GM18909 (cell line): ENCODE data around the gene TOMM7.
A peak's percentile ranks its signal among the peaks of the same experiment; 100 is the strongest.
"Not testable (repeated sequence)": the region's sequence is repeated elsewhere in the genome, so short reads cannot be mapped to it uniquely, and the experiment has no call there.

Experiments
- ATAC-seq: cut with Tn5 transposase; IDR thresholded peaks from one replicate; pipeline ENCODE4 v1.9.1; 2021; ENCODE audit warnings: mild to moderate bottlenecking; ENCODE audit not compliant: unreplicated experiment, poor library complexity

Gene TOMM7

DNA sequence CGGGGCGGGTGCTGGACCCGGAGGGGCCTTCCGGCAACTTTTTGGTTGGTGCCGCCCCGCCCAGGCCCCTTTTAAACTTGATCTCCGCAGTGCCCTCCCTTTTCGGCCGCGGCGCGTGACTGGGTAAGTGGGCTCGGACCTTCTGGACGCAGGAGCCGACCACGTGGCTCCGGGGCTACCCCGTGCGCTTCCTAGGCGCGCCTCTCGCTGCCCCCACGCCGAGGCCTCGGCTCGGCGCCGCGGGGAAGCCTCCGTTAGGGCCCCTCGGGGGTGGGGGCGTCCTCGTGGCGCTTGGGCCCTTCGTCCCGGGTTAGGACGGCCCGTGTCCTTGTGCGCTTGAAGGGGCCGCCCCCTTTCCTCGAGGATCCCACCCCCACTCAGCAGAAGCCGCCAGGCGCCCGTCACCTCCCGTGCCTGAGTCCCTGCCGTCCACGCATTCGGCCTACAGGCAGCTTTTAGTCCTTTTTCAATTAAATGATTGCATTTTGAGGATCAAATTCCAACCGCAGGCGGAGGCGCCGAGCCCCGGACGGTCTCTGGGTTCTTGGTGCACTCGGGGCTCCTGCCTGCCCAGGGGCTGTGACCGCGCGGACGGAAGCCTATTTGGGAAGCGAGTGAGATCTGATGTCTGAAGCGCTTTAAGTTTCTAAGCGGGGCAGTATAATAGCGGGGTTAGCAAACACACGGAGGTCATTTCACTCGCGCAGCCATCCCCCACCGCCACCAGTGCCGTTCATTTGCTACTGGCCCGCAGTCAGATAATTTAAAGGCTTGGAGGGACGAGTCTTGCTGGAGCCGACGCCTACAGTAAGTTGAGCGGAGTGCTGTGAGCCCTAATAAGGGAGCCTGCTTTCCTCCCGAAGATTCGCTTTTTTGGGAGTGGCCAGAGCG lies 31.8 kb upstream of the TOMM7 start:
- ATAC-seq = peak; percentile 91

- peak; percentile 32 for ATAC-seq
Observed at GRCh38 chr7:22853674-22854157, 31.1 kb upstream of the TOMM7 start.

DNA sequence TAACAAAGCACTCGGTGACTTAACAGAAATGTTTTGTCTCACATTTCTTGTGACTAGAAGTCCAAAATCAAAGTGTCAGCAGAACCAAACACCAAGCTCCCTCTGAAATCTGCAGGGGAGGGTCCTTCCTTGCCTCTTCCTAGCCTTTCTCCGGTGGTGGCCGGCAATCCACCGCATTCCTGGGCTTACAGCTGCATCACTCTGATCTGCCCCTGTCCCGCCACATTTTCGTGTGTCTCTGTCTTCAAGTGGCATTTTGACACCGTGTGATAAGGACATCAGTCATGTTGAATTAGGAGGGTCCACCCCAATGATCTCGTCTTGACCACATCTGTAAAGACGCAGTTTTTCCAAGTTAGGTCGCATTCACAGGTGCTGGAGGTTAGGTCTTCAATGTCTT lies 30.5 kb upstream of the TOMM7 start:
- no peak for ATAC-seq

DNA sequence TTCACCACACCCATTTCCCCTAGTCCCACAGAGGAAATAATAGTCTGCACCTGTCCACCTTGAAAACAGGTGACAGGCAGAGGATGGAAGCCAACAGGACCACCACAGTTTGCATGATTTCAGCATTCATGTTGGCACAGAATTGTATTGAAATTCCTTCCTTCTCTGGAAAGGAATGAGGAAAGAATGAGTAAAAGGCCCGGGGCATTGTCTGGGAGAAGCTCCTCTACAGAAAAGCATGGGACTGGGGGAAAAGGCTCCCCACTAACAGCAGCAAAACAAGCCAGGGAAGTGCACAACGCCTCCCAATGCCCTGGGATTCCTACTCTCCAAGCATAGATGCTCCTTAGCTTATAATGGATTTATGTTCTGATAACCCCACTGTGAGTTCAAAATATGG lies 28.5 kb upstream of the TOMM7 start:
- no peak for ATAC-seq

DNA sequence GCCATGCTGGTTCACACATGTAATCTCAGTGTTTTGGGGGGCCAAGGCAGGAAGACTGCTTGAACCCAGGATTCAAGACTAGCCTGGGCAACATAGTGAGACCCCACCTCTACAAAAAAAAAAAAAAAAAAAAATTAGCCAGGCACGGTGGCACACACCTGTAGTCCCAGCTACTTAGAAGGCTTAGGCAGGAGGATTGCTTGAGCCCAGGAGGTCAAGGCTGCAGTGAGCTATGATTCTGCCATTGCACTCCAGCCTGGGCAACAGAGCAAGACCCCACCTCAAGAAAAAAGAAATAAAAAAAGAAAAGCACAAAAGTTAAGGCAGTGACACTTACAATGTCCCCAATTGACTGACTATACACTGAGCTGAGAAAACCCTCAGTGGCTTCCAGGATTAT lies 27.7 kb upstream of the TOMM7 start:
- ATAC-seq = not testable (repeated sequence)

DNA sequence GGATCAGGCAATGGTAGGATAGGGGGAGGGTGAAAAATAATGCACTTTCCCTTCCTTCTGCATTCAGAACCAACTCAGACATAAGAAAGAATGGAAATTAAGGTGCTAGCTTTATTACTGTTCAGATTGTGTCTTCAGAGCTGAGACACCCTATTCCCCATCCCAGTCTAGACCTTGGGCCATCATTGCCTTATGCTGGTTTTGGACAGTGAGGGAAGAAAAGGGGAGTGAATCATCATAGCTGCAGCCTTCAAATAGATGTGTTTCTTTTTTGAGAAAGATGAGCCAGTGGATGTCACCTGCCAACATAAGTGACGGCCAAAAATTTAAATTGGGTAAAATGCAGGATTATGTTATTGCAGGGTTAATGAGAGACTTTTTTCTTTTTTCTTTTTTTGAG lies 27.0 kb upstream of the TOMM7 start:
- ATAC-seq = no peak

GRCh38 chr7:22849172-22849571 lies 26.5 kb upstream of the TOMM7 start:
- no peak for ATAC-seq

- no peak for ATAC-seq
Observed at GRCh38 chr7:22846961-22847360, 24.3 kb upstream of the TOMM7 start.

DNA sequence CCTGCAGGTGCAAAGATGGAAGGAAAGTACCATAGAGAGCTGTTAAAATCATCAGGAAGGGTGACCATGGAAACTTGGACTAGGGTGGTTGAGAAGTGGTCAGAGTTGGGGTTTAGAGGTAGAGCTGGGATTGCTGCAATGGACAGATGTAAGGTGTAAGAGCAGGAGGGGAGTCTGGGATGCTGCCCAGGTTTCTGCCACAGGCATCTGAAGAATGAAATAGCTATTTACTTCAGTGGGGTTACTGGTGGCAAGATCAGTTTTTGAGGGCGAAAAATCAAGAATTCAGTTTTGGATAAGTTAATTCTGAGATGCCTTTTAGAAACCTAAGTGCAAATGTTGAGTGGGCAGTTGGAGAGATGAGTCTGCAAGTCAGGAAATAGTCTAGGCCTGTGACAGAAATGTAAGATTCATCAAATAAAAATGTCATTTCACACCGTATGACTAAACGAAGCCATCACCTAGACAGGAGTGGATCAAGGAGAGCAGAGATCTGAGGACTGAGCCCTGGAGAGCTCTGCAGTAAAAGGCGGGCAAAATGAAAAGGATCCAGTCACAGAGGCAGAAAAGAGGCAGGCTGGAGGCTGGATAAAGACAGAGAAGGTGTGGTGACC lies 22.7 kb upstream of the TOMM7 start:
- ATAC-seq = no peak

DNA sequence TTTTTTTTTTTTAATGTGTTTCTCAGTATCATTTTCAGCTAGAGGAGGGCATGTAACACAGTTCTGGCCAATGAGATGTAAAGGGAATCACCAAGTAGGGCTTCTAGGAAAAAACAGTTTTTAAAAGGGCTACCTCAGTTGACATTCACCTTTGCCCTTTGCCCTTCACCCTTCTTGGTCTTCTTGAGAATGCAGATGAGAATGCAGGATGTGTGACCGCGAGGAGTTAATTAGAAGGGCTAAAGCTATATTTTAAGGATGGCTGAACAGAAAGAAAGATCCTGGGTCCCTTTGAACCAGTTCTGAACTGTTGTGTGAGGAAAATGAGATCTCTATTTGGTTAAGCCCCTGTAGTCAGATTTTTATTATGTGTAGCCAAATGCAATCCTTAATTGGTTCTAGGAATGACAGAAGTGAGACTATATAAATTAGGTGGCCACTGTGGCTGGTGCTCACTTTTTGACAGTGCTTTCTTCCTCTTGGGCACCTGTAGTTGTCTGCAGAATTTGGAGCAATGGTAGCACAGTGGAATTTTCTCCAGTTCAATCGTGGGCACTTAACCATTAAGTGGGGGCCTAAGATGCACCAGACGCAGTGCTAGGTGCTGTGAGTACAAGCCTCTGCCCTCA lies 21.1 kb upstream of the TOMM7 start:
- no peak for ATAC-seq

GRCh38 chr7:22842973-22843372 lies 20.3 kb upstream of the TOMM7 start:
- no peak for ATAC-seq

- ATAC-seq = no peak
Observed at GRCh38 chr7:22842383-22842941, 19.8 kb upstream of the TOMM7 start.

GRCh38 chr7:22841954-22842353 lies 19.3 kb upstream of the TOMM7 start:
- ATAC-seq = no peak

GRCh38 chr7:22837308-22837707 lies 14.7 kb upstream of the TOMM7 start:
- ATAC-seq = no peak

DNA sequence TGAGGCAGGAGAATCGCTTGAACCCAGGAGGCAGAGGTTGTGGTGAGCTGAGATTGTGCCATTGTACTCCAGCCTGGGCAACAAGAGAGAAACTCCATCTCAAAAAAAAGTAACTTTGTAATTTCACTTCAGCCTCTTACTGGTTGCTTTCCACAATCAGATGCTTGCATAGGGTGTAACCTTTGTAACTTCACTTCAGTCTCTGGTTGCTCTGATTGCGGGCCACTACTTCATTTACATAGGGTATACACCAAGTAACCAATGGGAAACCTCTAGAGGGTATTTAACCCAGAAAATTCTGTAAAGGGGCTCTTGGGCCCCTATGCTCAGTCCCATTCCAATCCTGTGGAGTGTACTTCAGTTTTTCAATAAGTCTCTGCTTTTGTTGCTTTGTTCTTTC lies 13.9 kb upstream of the TOMM7 start:
- ATAC-seq = not testable (repeated sequence)

DNA sequence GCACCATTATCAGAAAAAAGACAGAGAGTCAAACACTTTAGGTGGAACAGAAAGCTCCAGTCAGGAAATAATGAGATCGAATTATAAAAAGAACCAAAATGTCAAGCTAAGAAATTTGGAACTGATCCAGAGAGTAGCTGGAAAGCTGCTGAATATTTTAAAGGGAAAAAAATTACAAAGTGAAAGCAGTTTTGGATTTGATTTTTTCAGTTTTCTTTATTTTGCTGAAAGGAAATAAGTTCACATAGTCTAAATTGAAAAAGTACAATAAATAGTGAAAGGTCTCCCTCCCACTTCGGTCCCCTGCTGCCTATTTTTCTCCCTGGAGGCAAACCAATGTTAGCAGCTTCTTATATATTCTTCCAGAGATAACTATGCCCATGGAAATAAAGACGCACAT lies 11.3 kb upstream of the TOMM7 start:
- ATAC-seq = no peak

DNA sequence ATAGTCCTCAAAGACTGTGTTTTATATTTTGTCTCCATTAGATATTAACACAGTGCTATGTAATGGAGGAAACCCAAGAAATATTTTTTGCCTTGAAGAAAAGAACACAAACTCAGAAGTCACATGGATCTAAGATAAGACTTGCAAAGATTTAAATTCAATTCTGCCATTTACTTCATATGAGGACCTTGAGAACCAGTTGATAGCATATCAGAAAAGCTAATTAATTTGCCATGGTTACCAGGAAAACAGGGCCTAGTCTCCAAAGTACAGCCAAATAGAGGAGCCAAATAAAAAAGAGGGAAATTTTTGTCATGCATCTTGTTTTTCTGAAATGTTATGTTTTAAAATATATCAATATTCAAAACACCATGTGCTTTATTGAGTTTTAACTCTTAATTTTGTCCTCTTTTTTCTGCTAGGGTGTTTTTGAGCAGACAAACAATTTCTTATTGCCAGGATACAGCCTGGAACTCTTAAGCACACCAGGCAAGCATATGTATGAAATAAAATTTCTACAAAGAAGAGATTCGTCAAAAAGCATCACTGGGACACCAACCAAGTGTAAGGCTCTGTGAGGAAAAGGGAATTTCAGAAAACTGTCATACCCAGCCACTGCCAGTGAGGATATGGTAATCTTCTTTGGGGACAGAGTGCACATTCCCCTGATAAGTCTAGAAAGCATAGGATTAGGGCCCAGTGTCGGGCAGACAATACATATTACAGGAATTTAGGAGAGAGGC lies 10.6 kb upstream of the TOMM7 start:
- ATAC-seq = no peak

DNA sequence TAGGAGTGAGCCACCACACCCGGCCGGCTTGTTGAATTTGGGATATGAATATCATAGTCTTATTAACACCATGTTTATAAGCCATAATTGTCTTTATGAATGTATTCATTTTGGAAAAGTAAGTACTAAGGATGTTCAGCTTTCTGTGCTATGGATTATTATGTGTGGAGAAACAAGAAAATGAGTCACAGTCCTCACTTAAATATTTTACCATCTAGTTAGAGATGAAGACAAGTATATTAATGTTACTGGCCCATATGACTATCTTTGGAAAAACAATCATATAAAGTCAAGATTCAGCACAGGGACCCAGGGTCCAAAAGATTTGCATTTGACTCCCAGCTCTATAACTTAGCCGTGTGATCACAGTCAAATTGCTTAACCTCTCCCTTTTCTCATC lies 9.8 kb upstream of the TOMM7 start:
- ATAC-seq = no peak

- no peak for ATAC-seq
Observed at GRCh38 chr7:22831602-22832305, 9.1 kb upstream of the TOMM7 start.

GRCh38 chr7:22827563-22827962 lies 4.9 kb upstream of the TOMM7 start:
- no peak for ATAC-seq
